ENCODE measurements around the gene NET1. TPM values are rescaled to one million over a fixed set of nuclear protein-coding genes. Genes with fewer than 3 reads are reported as not detected.
"Not testable (repeated sequence)": the region's sequence is repeated elsewhere in the genome, so short reads cannot be mapped to it uniquely, and the experiment has no call there.

NET1 gene
- total and polyA plus RNA-seq, 10 donors = 4.6 to 19.5 (median 11.1) TPM

DNA sequence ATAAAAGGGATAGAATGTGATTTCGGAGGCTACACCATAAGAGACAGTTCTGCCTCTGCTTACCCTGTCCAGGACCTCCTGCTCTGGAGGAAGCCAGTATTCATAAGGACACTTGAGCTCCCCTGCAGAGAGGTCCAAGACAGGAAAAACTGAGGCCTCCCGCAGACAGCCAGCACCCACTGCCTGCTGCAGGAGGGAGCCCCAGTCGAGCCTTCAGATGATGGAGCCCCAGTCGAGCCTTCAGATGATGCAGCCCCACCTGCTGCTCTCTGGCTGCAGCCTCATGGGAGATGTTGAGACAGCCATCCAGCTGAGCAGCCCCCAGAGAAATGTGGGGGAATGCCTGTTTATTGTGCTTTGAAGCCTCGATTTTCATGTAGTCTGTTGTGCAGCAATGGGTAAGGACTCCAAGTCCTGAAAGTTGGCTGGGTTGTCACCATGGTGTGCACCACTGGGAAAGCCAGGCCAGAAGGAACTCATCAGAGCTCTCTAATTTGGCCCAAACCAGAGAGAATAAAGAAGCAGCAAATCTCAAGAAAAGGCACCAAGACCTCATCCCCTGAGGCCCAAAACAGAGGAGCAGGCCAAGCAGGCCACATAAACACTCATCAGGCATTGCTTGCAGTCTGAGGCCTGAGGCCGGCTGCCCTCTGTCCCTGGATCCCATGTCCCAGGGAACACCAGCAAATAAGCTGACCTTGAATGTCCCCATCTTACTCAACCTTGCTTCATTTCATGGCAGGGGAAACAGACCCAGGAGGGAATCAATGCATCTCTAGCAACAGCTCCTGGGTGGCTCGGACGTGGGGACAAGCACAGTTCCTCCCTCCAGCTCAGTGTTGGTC lies 56.1 kb downstream of the NET1 start:
- no peak for DNase-seq
- intact Hi-C loops (cut with DNase I; ENCODE audit: low total_unique reads) = no loop called here
- TF ChIP-seq, protein P1, sequence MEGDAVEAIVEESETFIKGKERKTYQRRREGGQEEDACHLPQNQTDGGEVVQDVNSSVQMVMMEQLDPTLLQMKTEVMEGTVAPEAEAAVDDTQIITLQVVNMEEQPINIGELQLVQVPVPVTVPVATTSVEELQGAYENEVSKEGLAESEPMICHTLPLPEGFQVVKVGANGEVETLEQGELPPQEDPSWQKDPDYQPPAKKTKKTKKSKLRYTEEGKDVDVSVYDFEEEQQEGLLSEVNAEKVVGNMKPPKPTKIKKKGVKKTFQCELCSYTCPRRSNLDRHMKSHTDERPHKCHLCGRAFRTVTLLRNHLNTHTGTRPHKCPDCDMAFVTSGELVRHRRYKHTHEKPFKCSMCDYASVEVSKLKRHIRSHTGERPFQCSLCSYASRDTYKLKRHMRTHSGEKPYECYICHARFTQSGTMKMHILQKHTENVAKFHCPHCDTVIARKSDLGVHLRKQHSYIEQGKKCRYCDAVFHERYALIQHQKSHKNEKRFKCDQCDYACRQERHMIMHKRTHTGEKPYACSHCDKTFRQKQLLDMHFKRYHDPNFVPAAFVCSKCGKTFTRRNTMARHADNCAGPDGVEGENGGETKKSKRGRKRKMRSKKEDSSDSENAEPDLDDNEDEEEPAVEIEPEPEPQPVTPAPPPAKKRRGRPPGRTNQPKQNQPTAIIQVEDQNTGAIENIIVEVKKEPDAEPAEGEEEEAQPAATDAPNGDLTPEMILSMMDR (IDR thresholded peaks at IDR 0.05 in 8 of 11, conservative IDR thresholded peaks at IDR 0.05 in 3 of 11) = no peak
- TF ChIP-seq POLR2AphosphoS5 (IDR thresholded peaks at IDR 0.05) (no peak), POLR2A (IDR thresholded peaks at IDR 0.05) (no peak)
- WGBS, 5 donors = 91 to 95% (median 92%) methylated on average over 8 of the region's 8 CpGs
- no peak overlapping the region for H3K4me3 ChIP-seq
- no peaks in the 10 kb centered on the region for H3K27me3 ChIP-seq (replicated peaks in 1 of 7)
- no peaks in the 10 kb centered on the region for H3K4me1 ChIP-seq
- no peaks in the 10 kb centered on the region for H3K36me3 ChIP-seq
- no peak overlapping the region for H3K27ac ChIP-seq
- peaks cover 0 to 9% (median 6%) of the 10 kb centered on the region in 8 donors for H3K9me3 ChIP-seq

- intact Hi-C loops (cut with DNase I; ENCODE audit: low total_unique reads) = no loop called here
- no peaks in the 10 kb centered on the region for H3K27me3 ChIP-seq (replicated peaks in 1 of 7)
- no peaks in the 10 kb centered on the region for H3K4me1 ChIP-seq
- DNase-seq = no peak
- H3K36me3 ChIP-seq = no peaks in the 10 kb centered on the region
- TF ChIP-seq, protein P1 (IDR thresholded peaks at IDR 0.05 in 8 of 11, conservative IDR thresholded peaks at IDR 0.05 in 3 of 11) = no peak
- TF ChIP-seq POLR2AphosphoS5 (IDR thresholded peaks at IDR 0.05) (no peak), POLR2A (IDR thresholded peaks at IDR 0.05) (no peak)
- H3K4me3 ChIP-seq = no peak overlapping the region
- H3K27ac ChIP-seq = no peak overlapping the region
- H3K9me3 ChIP-seq = peaks cover 0 to 9% (median 6%) of the 10 kb centered on the region in 8 donors
- WGBS, 5 donors = 82 to 90% (median 88%) methylated on average over 14 to 15 of the region's 15 CpGs
Measured at GRCh38 chr10:5469353-5470061, 57.1 kb downstream of the NET1 start.

GRCh38 chr10:5470062-5470751 lies 57.9 kb downstream of the NET1 start:
- WGBS, 5 donors = 93 to 96% (median 95%) methylated on average over 12 to 15 of the region's 15 CpGs
- DNase-seq = no peak
- Histone ChIP-seq H3K4me1 (no peaks in the 10 kb centered on the region), H3K27me3 (replicated peaks in 1 of 7) (no peaks in the 10 kb centered on the region), H3K9me3 (peaks cover 0 to 9% (median 6%) of the 10 kb centered on the region in 8 donors), H3K36me3 (no peaks in the 10 kb centered on the region), H3K4me3 (no peak overlapping the region), H3K27ac (no peak overlapping the region)
- intact Hi-C loops (cut with DNase I; ENCODE audit: low total_unique reads) = no loop called here
- TF ChIP-seq POLR2A (IDR thresholded peaks at IDR 0.05) = no peak
- TF ChIP-seq, protein P1 (IDR thresholded peaks at IDR 0.05 in 8 of 11, conservative IDR thresholded peaks at IDR 0.05 in 3 of 11) = no peak
- TF ChIP-seq POLR2AphosphoS5 (IDR thresholded peaks at IDR 0.05) = no peak

GRCh38 chr10:5474642-5475041 lies 62.3 kb downstream of the NET1 start:
- H3K4me1 ChIP-seq; DNase-seq; H3K4me3 ChIP-seq; H3K27me3 ChIP-seq (replicated peaks in 1 of 7); H3K9me3 ChIP-seq; H3K27ac ChIP-seq; intact Hi-C loops (cut with DNase I; ENCODE audit: low total_unique reads); H3K36me3 ChIP-seq: not testable (repeated sequence)
- 78 to 80% (median 79%) methylated on average over 4 of the region's 4 CpGs for WGBS, 5 donors

- H3K4me1 ChIP-seq; H3K4me3 ChIP-seq; H3K36me3 ChIP-seq; H3K27me3 ChIP-seq (replicated peaks in 1 of 7); H3K9me3 ChIP-seq; H3K27ac ChIP-seq; intact Hi-C loops (cut with DNase I; ENCODE audit: low total_unique reads); DNase-seq: not testable (repeated sequence)
- WGBS, 5 donors = 86 to 96% (median 90%) methylated on average over 5 to 8 of the region's 8 CpGs
Measured at GRCh38 chr10:5475088-5475487, 62.7 kb downstream of the NET1 start.

GRCh38 chr10:5475974-5476807 lies 63.8 kb downstream of the NET1 start:
- H3K4me1 ChIP-seq; H3K36me3 ChIP-seq; H3K27me3 ChIP-seq (replicated peaks in 1 of 7); DNase-seq; H3K4me3 ChIP-seq; H3K9me3 ChIP-seq; H3K27ac ChIP-seq; intact Hi-C loops (cut with DNase I; ENCODE audit: low total_unique reads): not testable (repeated sequence)
- WGBS, 5 donors = 90 to 94% (median 92%) methylated on average over 10 to 12 of the region's 12 CpGs
